Loucy (cell line): ENCODE measurements around the gene KIF11.

Experiments
- EZH2phosphoT487 ChIP-seq: fragments of 200-600 bp; IDR thresholded peaks from 2 replicates; pipeline ENCODE4 v1.6.1; 2018; ENCODE audit warnings: antibody characterized with exemption, mild to moderate bottlenecking, moderate library complexity, borderline replicate concordance
- TF ChIP-seq, protein P1 (sequence below): fragments of 200-600 bp; sonication (generic); conservative IDR thresholded peaks from 2 replicates; pipeline ENCODE4 v1.5.1; 2014; ENCODE audit warnings: mild to moderate bottlenecking, antibody characterized with exemption, low read length

DNA sequence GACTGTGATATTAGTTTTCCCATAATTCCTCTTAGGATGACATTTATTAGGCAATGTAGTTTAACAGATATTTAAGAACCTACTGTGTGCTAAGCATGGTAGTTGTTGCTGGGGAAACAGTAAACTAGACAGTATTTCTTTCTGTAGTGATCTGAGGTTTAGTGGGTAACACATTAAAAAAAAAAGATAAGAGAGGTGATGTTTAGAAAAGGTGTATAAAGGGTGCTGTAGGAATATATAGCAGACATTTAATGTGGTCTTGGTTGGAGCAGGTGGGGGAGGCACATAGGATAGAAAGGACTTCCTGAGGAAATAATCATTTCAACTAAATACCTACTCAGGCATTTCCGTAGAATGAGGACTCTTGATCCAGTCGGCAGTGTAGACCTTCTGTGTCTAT, 11.9 kb downstream of the KIF11 start:
- TF ChIP-seq, protein P1, sequence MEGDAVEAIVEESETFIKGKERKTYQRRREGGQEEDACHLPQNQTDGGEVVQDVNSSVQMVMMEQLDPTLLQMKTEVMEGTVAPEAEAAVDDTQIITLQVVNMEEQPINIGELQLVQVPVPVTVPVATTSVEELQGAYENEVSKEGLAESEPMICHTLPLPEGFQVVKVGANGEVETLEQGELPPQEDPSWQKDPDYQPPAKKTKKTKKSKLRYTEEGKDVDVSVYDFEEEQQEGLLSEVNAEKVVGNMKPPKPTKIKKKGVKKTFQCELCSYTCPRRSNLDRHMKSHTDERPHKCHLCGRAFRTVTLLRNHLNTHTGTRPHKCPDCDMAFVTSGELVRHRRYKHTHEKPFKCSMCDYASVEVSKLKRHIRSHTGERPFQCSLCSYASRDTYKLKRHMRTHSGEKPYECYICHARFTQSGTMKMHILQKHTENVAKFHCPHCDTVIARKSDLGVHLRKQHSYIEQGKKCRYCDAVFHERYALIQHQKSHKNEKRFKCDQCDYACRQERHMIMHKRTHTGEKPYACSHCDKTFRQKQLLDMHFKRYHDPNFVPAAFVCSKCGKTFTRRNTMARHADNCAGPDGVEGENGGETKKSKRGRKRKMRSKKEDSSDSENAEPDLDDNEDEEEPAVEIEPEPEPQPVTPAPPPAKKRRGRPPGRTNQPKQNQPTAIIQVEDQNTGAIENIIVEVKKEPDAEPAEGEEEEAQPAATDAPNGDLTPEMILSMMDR = no peak
- no peak for TF ChIP-seq EZH2phosphoT487
